Spleen (tissue), 13 donors: ENCODE measurements around the gene LOXL4. TPM values are rescaled to one million over a fixed set of nuclear protein-coding genes. Genes with fewer than 3 reads are reported as not detected.

Source experiments
- DNase-seq: peaks from one replicate; pipeline ENCODE4 v3.0.0-alpha.2; 2020
- H3K27ac ChIP-seq, 8 donors: fragments of 200-600 bp; sonication (generic) in 7 of 8; 1 replicate in 4 of 8; 2 replicates in 4 of 8; pipeline versions ENCODE4 v1.5.0 to v1.8.0; 2016 to 2021; ENCODE audit warnings: inconsistent platforms in 4 of 8, mild to moderate bottlenecking in 4 of 8, moderate library complexity in 1 of 8
- H3K27me3 ChIP-seq, 7 donors: fragments of 200-600 bp; sonication (generic) in 6 of 7; replicated peaks in 1 of 7; 1 replicate in 4 of 7; 2 replicates in 3 of 7; pipeline versions ENCODE4 v1.5.0 to v1.8.0; 2016 to 2021; ENCODE audit warnings: inconsistent platforms in 3 of 7, mild to moderate bottlenecking in 1 of 7
- H3K36me3 ChIP-seq, 6 donors: fragments of 200-600 bp; sonication (generic) in 5 of 6; 1 replicate in 4 of 6; 2 replicates in 2 of 6; pipeline versions ENCODE4 v1.5.0 to v1.8.0; 2016 to 2021; ENCODE audit warnings: inconsistent platforms in 2 of 6
- H3K4me1 ChIP-seq, 6 donors: fragments of 200-600 bp; sonication (generic) in 5 of 6; 1 replicate in 3 of 6; 2 replicates in 3 of 6; pipeline versions ENCODE4 v1.5.0 to v1.8.0; 2016 to 2021; ENCODE audit warnings: inconsistent platforms in 3 of 6
- H3K4me3 ChIP-seq, 8 donors: fragments of 200-600 bp; sonication (generic) in 7 of 8; 1 replicate in 4 of 8; 2 replicates in 4 of 8; pipeline versions ENCODE4 v1.5.0 to v1.8.0; 2016 to 2021; ENCODE audit warnings: inconsistent platforms in 4 of 8, mild to moderate bottlenecking in 4 of 8, moderate library complexity in 2 of 8
- H3K9me3 ChIP-seq, 8 donors: fragments of 200-600 bp; sonication (generic) in 7 of 8; 1 replicate in 4 of 8; 2 replicates in 4 of 8; pipeline versions ENCODE4 v1.5.0 to v1.8.0; 2016 to 2021; ENCODE audit warnings: inconsistent platforms in 4 of 8
- POLR2A ChIP-seq, 3 donors: fragments of 450-650 bp; IDR thresholded peaks; one replicate each; pipeline ENCODE4 v1.5.1; 2017; ENCODE audit warnings: antibody characterized with exemption in 3 of 3, mild to moderate bottlenecking in 1 of 3
- POLR2AphosphoS5 ChIP-seq, 3 donors: sonication (generic); formaldehyde crosslinking; IDR thresholded peaks; one replicate each; pipeline ENCODE4 v1.5.1; 2017; ENCODE audit warnings: antibody characterized with exemption in 3 of 3
- WGBS, 5 donors: extraction: QIAGEN DNeasy Blood & Tissue Kit in 3 of 5; methylation state at CpG; one replicate each; pipeline versions ENCODE4 v1.1.5 to v1.1.7; 2013 to 2018; 5-methylcytosine and 5-hydroxymethylcytosine counted together
- intact Hi-C: fragments of 100-400 bp; cut with DNase I; formaldehyde crosslinking; loops from one replicate; pipeline ENCODE4 v1.15.0; 2023; ENCODE audit warnings: low total_unique reads
- long read RNA-seq, 2 donors: transcript quantifications; one replicate each; lab custom pipeline, GENCODE V29; 2026
- polyA plus RNA-seq, 3 donors: library from polyadenylated mRNA; stranded (reverse); fragments of 200-250 nt; gene quantifications; one replicate each; pipeline ENCODE4 v1.2.1, GENCODE V29; 2013
- total RNA-seq, 7 donors: library from RNA; depleted of rRNA in 3 of 7; stranded (reverse); fragments of >200 nt in 3 of 7; fragmentation: NEBNext Ultra II Directional in 4 of 7; extraction: Animal tissue kit (Norgen Biotek cat#: 25700) in 4 of 7; gene quantifications; one replicate each; pipeline versions ENCODE4 v1.1.0 to v1.2.1, GENCODE V29; 2016 to 2021
- TF ChIP-seq, protein P1 (sequence below), 11 experiments: fragments of 200-600 bp in 7 of 11; fragments of 450-650 bp in 4 of 11; sonication (generic) in 4 of 11; IDR thresholded peaks in 8 of 11; conservative IDR thresholded peaks in 3 of 11; 1 replicate in 7 of 11; 2 replicates in 4 of 11; pipeline versions ENCODE4 v1.4.0 to v1.8.0; 2016 to 2021; ENCODE audit warnings: antibody characterized with exemption in 11 of 11, inconsistent platforms in 4 of 11, mild to moderate bottlenecking in 1 of 11
- donor health status: healthy with polysubstance abuse.
- donor health status: DM: no; HTN: no; CAD: no; lungs with moderate emphysema.
- donor health status: DM: no; HTN: no; CAD: no.
- donor health status: Bipolar disorder and iron deficiency.
- donor health status: healthy.
- donor health status: DM: no; HTN: no; CAD: no.
- donor health status: DM: yes; HTN: yes; CAD: no.

LOXL4 gene
- total RNA-seq (1 to 10 TPM; 1.6 to 6.1 (median 2.5) TPM), polyA plus RNA-seq (under 1 TPM; 0.39 to 0.90 (median 0.44) TPM)
- long read RNA-seq, donor 1: 0 reads
- long read RNA-seq, donor 2: 0 reads

DNA sequence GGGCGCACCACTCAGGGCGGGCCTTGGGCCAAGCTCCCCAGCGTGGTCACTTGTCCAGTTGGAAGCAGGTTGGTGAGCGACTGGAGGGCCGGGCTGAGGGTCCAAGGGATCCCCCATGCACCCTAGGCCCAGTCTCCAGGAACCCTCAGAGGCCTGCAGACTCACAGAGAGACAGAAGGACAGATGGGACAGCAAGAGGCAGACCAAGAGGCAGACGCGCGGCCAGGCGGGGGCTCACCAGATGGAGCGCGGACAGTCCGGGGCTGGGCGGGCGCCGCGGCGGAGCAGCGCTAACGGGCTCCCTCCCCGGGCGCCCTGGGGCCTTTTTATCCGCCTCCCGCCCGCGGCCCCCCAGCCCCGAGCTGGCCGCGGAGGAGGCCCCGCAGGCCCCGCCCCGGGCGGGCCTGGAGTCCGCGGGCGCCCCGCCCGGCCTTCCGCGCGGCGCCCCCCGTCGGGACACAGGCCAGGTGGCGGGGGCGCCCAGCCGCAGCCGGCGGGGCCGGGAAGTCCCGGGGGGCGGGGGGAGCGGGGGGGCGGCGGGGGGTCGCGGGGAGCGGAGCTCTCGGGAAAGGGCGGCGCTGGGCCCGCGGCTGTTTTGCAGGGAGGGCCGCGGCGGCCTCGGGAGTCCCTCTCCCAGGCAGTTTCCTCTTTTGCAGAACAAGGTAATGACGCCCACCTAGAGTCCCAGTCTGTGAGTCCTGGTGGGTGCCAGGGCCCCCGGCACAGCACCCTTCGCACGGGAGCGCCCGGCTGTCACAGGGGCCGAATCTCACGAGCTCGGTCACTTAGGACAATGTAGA is at the start of gene LOXL4:
LOXL4 (minus strand) TSS at position 301 of the 800 bp plus-strand sequence. CDS start 5,175 bp downstream, outside the sequence.
- TF ChIP-seq POLR2AphosphoS5 (IDR thresholded peaks at IDR 0.05): no peak
- TF ChIP-seq, protein P1, sequence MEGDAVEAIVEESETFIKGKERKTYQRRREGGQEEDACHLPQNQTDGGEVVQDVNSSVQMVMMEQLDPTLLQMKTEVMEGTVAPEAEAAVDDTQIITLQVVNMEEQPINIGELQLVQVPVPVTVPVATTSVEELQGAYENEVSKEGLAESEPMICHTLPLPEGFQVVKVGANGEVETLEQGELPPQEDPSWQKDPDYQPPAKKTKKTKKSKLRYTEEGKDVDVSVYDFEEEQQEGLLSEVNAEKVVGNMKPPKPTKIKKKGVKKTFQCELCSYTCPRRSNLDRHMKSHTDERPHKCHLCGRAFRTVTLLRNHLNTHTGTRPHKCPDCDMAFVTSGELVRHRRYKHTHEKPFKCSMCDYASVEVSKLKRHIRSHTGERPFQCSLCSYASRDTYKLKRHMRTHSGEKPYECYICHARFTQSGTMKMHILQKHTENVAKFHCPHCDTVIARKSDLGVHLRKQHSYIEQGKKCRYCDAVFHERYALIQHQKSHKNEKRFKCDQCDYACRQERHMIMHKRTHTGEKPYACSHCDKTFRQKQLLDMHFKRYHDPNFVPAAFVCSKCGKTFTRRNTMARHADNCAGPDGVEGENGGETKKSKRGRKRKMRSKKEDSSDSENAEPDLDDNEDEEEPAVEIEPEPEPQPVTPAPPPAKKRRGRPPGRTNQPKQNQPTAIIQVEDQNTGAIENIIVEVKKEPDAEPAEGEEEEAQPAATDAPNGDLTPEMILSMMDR (IDR thresholded peaks at IDR 0.05 in 8 of 11, conservative IDR thresholded peaks at IDR 0.05 in 3 of 11): no peak
- no peak for TF ChIP-seq POLR2A (IDR thresholded peaks at IDR 0.05)
- Histone ChIP-seq H3K36me3 (no peaks in the 10 kb centered on the region), H3K9me3 (no peaks in the 10 kb centered on the region), H3K27ac (peak within 1 kb of the TSS in 7 of 8 donors; percentile 51 to 67 (median 57)), H3K4me1 (peaks cover 0 to 34% (median 12%) of the 10 kb centered on the region in 6 donors), H3K4me3 (peak within 1 kb of the TSS in 7 of 8 donors; percentile 10 to 69 (median 38)), H3K27me3 (peaks cover 0 to 44% (median 7%) of the 10 kb centered on the region in 7 donors)
- no peak for DNase-seq
- intact Hi-C loops: no loop called here
- 4 to 34% (median 9%) methylated on average over 10 to 75 of the region's 75 CpGs for WGBS, 5 donors

- Histone ChIP-seq H3K36me3 (no peaks in the 10 kb centered on the region), H3K27me3 (peaks cover 0 to 58% (median 8%) of the 10 kb centered on the region in 7 donors), H3K27ac (peak overlapping the region in 3 of 8 donors; percentile 30 to 42 (median 38)), H3K9me3 (no peaks in the 10 kb centered on the region), H3K4me3 (no peak overlapping the region), H3K4me1 (peaks cover 12 to 35% (median 18%) of the 10 kb centered on the region in 6 donors)
- TF ChIP-seq, protein P1 (IDR thresholded peaks at IDR 0.05 in 8 of 11, conservative IDR thresholded peaks at IDR 0.05 in 3 of 11): no peak
- TF ChIP-seq POLR2AphosphoS5 (IDR thresholded peaks at IDR 0.05) (peak in 1 of 3 donors; percentile 58), POLR2A (IDR thresholded peaks at IDR 0.05) (no peak)
- intact Hi-C loops: loop anchor here (10.0 kb wide), 1 partner anchor 152 kb away; no protein-coding TSS in a partner anchor
- no peak for DNase-seq
These were observed 48.7 kb upstream of the LOXL4 start for GRCh38 chr10:98316661-98317060.

- Histone ChIP-seq H3K36me3 (no peaks in the 10 kb centered on the region), H3K27me3 (peaks cover 0 to 58% (median 8%) of the 10 kb centered on the region in 7 donors), H3K27ac (peak overlapping the region in 3 of 8 donors; percentile 28 to 38 (median 30)), H3K4me3 (no peak overlapping the region), H3K9me3 (no peaks in the 10 kb centered on the region), H3K4me1 (peaks cover 12 to 35% (median 18%) of the 10 kb centered on the region in 6 donors)
- WGBS, 5 donors: 44 to 71% (median 47%) methylated on average over 5 of the region's 5 CpGs
- TF ChIP-seq POLR2A (IDR thresholded peaks at IDR 0.05): no peak
- TF ChIP-seq POLR2AphosphoS5 (IDR thresholded peaks at IDR 0.05): no peak
- TF ChIP-seq, protein P1 (IDR thresholded peaks at IDR 0.05 in 8 of 11, conservative IDR thresholded peaks at IDR 0.05 in 3 of 11): no peak
- intact Hi-C loops: loop anchor here (10.0 kb wide), 1 partner anchor 151 kb away; no protein-coding TSS in a partner anchor
- DNase-seq: no peak
These were observed 48.2 kb upstream of the LOXL4 start for GRCh38 chr10:98316170-98316569.
